BLaER1 treated with 17β-estradiol and CSF1 and Interleukin-3, amounts not matched to agents 10 nM and 100 nM (cell line): ENCODE measurements around the gene TSPAN14.
A peak's percentile ranks its signal among the peaks of the same experiment; 100 is the strongest.

Experiments
- H3K27ac ChIP-seq, 11 experiments: shearing (Covaris generic); formaldehyde crosslinking; 2 replicates each; pipeline ENCODE4 v1.8.1; 2022
- H3K27me3 ChIP-seq, 11 experiments: shearing (Covaris generic); formaldehyde crosslinking; 2 replicates each; pipeline ENCODE4 v1.8.1; 2022
- H3K36me3 ChIP-seq, 11 experiments: shearing (Covaris generic); formaldehyde crosslinking; 2 replicates each; pipeline ENCODE4 v1.8.1; 2022
- H3K4me1 ChIP-seq, 10 experiments: shearing (Covaris generic); formaldehyde crosslinking; 2 replicates each; pipeline ENCODE4 v1.8.1; 2022
- H3K4me2 ChIP-seq, 11 experiments: shearing (Covaris generic); formaldehyde crosslinking; 2 replicates each; pipeline ENCODE4 v1.8.1; 2022
- H3K4me3 ChIP-seq, 10 experiments: shearing (Covaris generic); formaldehyde crosslinking; 2 replicates each; pipeline ENCODE4 v1.8.1; 2022
- H3K9ac ChIP-seq, 11 experiments: shearing (Covaris generic); formaldehyde crosslinking; 2 replicates each; pipeline ENCODE4 v1.8.1; 2022
- H3K9me3 ChIP-seq, 11 experiments: shearing (Covaris generic); formaldehyde crosslinking; replicated peaks in 1 of 11; 2 replicates each; pipeline ENCODE4 v1.8.1; 2022
- H4K20me1 ChIP-seq, 11 experiments: shearing (Covaris generic); formaldehyde crosslinking; 2 replicates each; pipeline ENCODE4 v1.8.1; 2022
- Cebpa-rat ChIP-seq, 11 experiments: shearing (Covaris generic); IDR thresholded peaks; 2 replicates each; pipeline ENCODE4 v1.8.1; 2022

TSPAN14 gene

GRCh38 chr10:80461208-80462183 lies 7.4 kb downstream of the TSPAN14 start:
- no peaks in the 10 kb centered on the region for H3K9me3 ChIP-seq
- H3K4me3 ChIP-seq, result peak overlapping the region; percentile 17 to 100 (median 99); a peak in 19 of 20 replicates
- H3K9ac ChIP-seq, result peak overlapping the region; percentile 76 to 100 (median 99)
- H3K27ac ChIP-seq, result peak overlapping the region; percentile 32 to 99 (median 84); a peak in 21 of 22 replicates
- peaks cover 92 to 100% (median 99%) of the 10 kb centered on the region in 10 experiments for H3K4me1 ChIP-seq
- H3K4me2 ChIP-seq, result peak overlapping the region; percentile 93 to 100 (median 99)
- H3K27me3 ChIP-seq, result no peaks in the 10 kb centered on the region
- peaks cover 0 to 80% (median 35%) of the 10 kb centered on the region in 11 experiments; a peak in 17 of 22 replicates for H3K36me3 ChIP-seq
- H4K20me1 ChIP-seq, result peaks cover 75 to 100% (median 98%) of the 10 kb centered on the region in 11 experiments
- peak in 2 of 11 experiments; percentile 30 to 38; a peak in 1 of 22 replicates for TF ChIP-seq Cebpa-rat (IDR thresholded peaks at IDR 0.05)

- H3K4me1 ChIP-seq, result peaks cover 96 to 100% (median 99%) of the 10 kb centered on the region in 10 experiments
- peak overlapping the region; percentile 76 to 100 (median 99) for H3K9ac ChIP-seq
- H3K4me2 ChIP-seq, result peak overlapping the region; percentile 93 to 100 (median 99)
- H3K36me3 ChIP-seq, result peaks cover 5 to 81% (median 36%) of the 10 kb centered on the region in 11 experiments; a peak in 18 of 22 replicates
- peak overlapping the region; percentile 40 to 100 (median 78) for H3K4me3 ChIP-seq
- no peaks in the 10 kb centered on the region for H3K27me3 ChIP-seq
- H4K20me1 ChIP-seq, result peaks cover 66 to 100% (median 98%) of the 10 kb centered on the region in 11 experiments
- H3K9me3 ChIP-seq, result no peaks in the 10 kb centered on the region; a peak in 1 of 22 replicates
- no peak for TF ChIP-seq Cebpa-rat (IDR thresholded peaks at IDR 0.05)
- peak overlapping the region; percentile 59 to 99 (median 85) for H3K27ac ChIP-seq
Measured at GRCh38 chr10:80462299-80462980, 8.3 kb downstream of the TSPAN14 start.

- H3K27ac ChIP-seq, result peak overlapping the region; percentile 59 to 99 (median 85)
Measured at GRCh38 chr10:80462981-80463741, 9.1 kb downstream of the TSPAN14 start.

GRCh38 chr10:80463868-80464267 lies 9.8 kb downstream of the TSPAN14 start:
- Histone ChIP-seq H4K20me1 (peaks cover 52 to 100% (median 95%) of the 10 kb centered on the region in 11 experiments), H3K4me2 (peak overlapping the region; percentile 93 to 100 (median 99))

More at GRCh38 chr10:80462981-80463741, 9.1 kb downstream of the TSPAN14 start:
- no peaks in the 10 kb centered on the region; a peak in 1 of 22 replicates for H3K9me3 ChIP-seq
- H3K27me3 ChIP-seq, result no peaks in the 10 kb centered on the region
- H3K4me2 ChIP-seq, result peak overlapping the region; percentile 93 to 100 (median 99)
- peaks cover 7 to 79% (median 35%) of the 10 kb centered on the region in 11 experiments; a peak in 18 of 22 replicates for H3K36me3 ChIP-seq
- H3K4me3 ChIP-seq, result peak overlapping the region; percentile 40 to 100 (median 78)
- peaks cover 96 to 100% (median 99%) of the 10 kb centered on the region in 10 experiments for H3K4me1 ChIP-seq
- TF ChIP-seq Cebpa-rat (IDR thresholded peaks at IDR 0.05), result no peak
- H4K20me1 ChIP-seq, result peaks cover 59 to 100% (median 96%) of the 10 kb centered on the region in 11 experiments
- H3K9ac ChIP-seq, result peak overlapping the region; percentile 76 to 100 (median 99)

GRCh38 chr10:80464557-80465450 lies 10.7 kb downstream of the TSPAN14 start:
- Histone ChIP-seq H3K36me3 (peaks cover 17 to 82% (median 45%) of the 10 kb centered on the region in 11 experiments), H3K9ac (peak overlapping the region; percentile 73 to 100 (median 99)), H3K4me2 (peak overlapping the region; percentile 93 to 100 (median 99)), H3K9me3 (no peaks in the 10 kb centered on the region; a peak in 1 of 22 replicates), H3K4me1 (peaks cover 99 to 100% (median 100%) of the 10 kb centered on the region in 10 experiments), H3K27ac (peak overlapping the region; percentile 63 to 99 (median 84)), H3K27me3 (no peaks in the 10 kb centered on the region), H3K4me3 (peak overlapping the region; percentile 40 to 100 (median 78)), H4K20me1 (peaks cover 43 to 100% (median 94%) of the 10 kb centered on the region in 11 experiments)
- TF ChIP-seq Cebpa-rat (IDR thresholded peaks at IDR 0.05), result no peak

More at GRCh38 chr10:80463868-80464267, 9.8 kb downstream of the TSPAN14 start:
- H3K27me3 ChIP-seq, result no peaks in the 10 kb centered on the region
- peak overlapping the region; percentile 73 to 100 (median 99) for H3K9ac ChIP-seq
- no peak for TF ChIP-seq Cebpa-rat (IDR thresholded peaks at IDR 0.05)
- peak overlapping the region; percentile 40 to 100 (median 78) for H3K4me3 ChIP-seq
- H3K36me3 ChIP-seq, result peaks cover 10 to 79% (median 36%) of the 10 kb centered on the region in 11 experiments; a peak in 18 of 22 replicates
- H3K4me1 ChIP-seq, result peaks cover 96 to 100% (median 99%) of the 10 kb centered on the region in 10 experiments
- H3K9me3 ChIP-seq, result no peaks in the 10 kb centered on the region; a peak in 1 of 22 replicates
- peak overlapping the region; percentile 63 to 99 (median 84) for H3K27ac ChIP-seq

- peak overlapping the region; percentile 56 to 99 (median 84); a peak in 21 of 22 replicates for H3K27ac ChIP-seq
- peaks cover 23 to 82% (median 51%) of the 10 kb centered on the region in 11 experiments for H3K36me3 ChIP-seq
- peaks cover 99 to 100% (median 100%) of the 10 kb centered on the region in 10 experiments for H3K4me1 ChIP-seq
- peak overlapping the region; percentile 38 to 100 (median 78) for H3K4me3 ChIP-seq
- H4K20me1 ChIP-seq, result peaks cover 40 to 100% (median 94%) of the 10 kb centered on the region in 11 experiments
- H3K9ac ChIP-seq, result peak overlapping the region; percentile 73 to 100 (median 99)
- peak overlapping the region; percentile 93 to 100 (median 99) for H3K4me2 ChIP-seq
- no peak for TF ChIP-seq Cebpa-rat (IDR thresholded peaks at IDR 0.05)
- no peaks in the 10 kb centered on the region; a peak in 1 of 22 replicates for H3K9me3 ChIP-seq
- H3K27me3 ChIP-seq, result no peaks in the 10 kb centered on the region
Measured at GRCh38 chr10:80465451-80465835, 11.3 kb downstream of the TSPAN14 start.
